ENCODE data around the gene MYOC.
A peak's percentile ranks its signal among the peaks of the same experiment; 100 is the strongest.

Gene MYOC

DNA sequence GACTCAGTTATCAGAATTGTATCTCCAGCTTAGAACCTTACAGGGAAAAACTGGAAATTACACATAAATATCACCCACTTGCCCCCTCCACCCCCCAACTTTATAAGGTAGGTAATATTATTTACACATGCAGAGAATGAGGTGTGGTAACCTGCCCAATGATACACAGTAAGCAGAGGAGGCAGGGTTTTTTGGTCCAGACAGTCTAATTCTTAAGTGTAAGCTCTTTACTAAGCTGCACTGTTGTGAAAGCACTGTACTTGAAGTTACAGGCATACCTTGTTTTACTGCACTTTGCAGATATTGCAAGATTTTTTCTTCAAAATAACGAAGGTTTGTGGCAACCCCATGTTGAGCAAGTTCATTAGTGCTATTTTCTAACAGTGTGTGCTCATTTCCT is 55.3 kb downstream of the MYOC start:
- no peak for ATAC-seq
- Mint-ChIP-seq H3K4me1 (peaks cover 6% of the 10 kb centered on the region), H3K27ac (peak overlapping the region in 1 of 2 donors; percentile 34), H3K4me3 (no peak overlapping the region), H3K27me3 (no peaks in the 10 kb centered on the region), H3K9me3 (peaks cover 0 to 5% of the 10 kb centered on the region in 2 donors)
- DNase-seq: no peak

DNA sequence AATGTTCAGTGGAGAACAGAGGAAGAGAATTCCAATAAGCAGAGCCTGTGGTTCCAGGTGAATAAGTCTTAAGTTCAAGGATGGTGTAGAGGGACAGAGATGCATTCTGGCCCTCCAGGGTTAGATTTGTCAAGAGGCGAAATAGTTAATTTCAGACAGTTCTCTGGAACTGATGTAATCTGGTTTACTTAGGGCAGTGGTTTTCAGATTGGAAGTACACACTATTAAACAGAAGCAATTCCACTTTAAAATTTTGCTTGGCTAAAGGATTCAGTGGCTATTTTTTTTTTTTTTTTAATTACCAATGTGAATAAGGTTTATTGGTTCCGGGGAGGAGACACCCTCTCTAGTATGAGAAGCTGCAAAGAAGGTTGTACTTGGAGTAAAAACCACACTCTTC is 55.8 kb downstream of the MYOC start:
- DNase-seq: no peak
- peaks cover 6% of the 10 kb centered on the region for H3K4me1 Mint-ChIP-seq
- ATAC-seq: no peak
- no peak overlapping the region for H3K4me3 Mint-ChIP-seq
- H3K27ac Mint-ChIP-seq: no peak overlapping the region
- H3K9me3 Mint-ChIP-seq: peaks cover 0 to 5% of the 10 kb centered on the region in 2 donors
- H3K27me3 Mint-ChIP-seq: no peaks in the 10 kb centered on the region

DNA sequence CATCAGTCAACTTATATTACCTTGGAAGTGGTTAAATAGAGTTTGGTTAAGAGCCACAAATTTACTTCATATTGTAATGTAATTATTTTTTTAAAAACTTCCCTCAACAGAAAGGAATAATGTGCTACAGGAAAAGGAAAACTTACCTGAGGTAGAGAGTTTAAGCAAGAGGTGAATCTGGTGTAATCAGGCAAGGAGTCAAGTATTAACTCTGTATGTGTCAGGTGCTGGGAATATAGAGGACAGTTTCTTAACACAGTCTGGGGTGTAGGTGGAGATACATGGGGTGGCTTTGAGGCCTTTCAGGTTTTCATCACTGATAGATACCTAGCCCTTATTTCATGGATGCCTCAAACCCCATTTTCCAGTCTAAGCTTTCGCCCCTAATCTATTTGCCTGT is 56.4 kb downstream of the MYOC start:
- Mint-ChIP-seq H3K27ac (no peak overlapping the region), H3K4me1 (peaks cover 2% of the 10 kb centered on the region), H3K4me3 (no peak overlapping the region), H3K9me3 (peaks cover 0 to 5% of the 10 kb centered on the region in 2 donors), H3K27me3 (no peaks in the 10 kb centered on the region)
- DNase-seq: no peak
- no peak for ATAC-seq

DNA sequence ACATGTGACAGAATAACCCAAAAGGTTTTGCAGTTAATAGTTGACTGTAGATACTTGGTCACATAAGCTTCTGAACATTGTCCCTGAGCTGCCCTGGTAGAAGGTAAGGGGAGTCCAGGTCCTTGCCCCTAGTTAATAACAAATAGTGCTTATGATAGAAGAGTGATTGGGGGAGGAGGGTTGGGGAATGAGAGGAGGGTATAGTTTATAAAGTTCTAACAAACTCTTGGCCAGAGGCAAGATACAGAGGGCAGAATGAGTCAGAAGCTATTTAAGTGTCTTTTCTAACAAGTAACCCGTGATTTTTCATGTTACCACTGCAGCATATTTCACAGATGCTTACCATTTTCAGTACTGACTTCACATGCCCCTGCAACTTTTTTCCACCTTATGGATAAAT is 57.2 kb downstream of the MYOC start:
- H3K4me3 Mint-ChIP-seq: no peak overlapping the region
- no peaks in the 10 kb centered on the region for H3K27me3 Mint-ChIP-seq
- no peaks in the 10 kb centered on the region for H3K4me1 Mint-ChIP-seq
- no peak for DNase-seq
- ATAC-seq: no peak
- no peak overlapping the region for H3K27ac Mint-ChIP-seq
- peaks cover 0 to 5% of the 10 kb centered on the region in 2 donors for H3K9me3 Mint-ChIP-seq

DNA sequence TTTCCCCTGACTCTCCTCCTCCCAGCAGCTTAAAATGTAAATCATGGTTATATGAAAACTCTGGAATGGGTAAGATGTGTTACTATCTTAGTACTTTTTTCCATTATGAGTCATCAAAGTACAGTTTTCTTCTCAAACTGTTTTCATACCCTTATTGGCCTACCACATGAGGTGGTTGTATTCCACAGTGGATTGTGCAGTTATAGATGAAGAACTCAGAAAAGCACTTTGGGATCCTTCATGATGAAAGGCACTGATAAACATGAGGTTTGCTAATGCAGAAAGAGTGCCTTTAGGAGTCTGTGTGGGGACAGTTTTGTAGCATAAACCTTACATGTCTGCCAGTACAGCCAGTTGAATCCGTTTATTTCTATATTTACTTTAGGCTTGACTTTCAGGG is 62.5 kb downstream of the MYOC start:
- no peak for DNase-seq
- Mint-ChIP-seq H3K27ac (peak overlapping the region in 1 of 2 donors; percentile 46), H3K4me3 (no peak overlapping the region), H3K4me1 (peaks cover 16% of the 10 kb centered on the region), H3K27me3 (no peaks in the 10 kb centered on the region), H3K9me3 (no peaks in the 10 kb centered on the region)
- ATAC-seq: no peak

DNA sequence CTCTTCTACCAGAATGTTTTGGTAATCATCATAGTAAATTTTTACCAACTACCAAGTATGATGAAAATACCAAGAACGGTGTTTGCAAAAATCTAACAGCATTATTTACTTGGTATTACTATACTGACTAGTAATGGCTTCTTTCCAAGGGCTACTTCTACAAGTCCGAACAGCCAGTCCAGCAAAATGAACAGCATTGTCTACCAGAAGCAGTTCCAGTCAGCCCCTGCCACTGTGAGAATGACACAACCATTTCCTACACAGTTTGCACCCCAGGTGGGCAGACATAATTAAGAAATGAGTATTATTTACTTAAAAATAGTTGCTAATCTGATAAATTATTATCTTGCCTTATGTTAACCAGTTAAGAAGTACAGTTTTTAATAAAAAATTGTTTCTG is 64.3 kb downstream of the MYOC start:
- DNase-seq (no peak), ATAC-seq (no peak)
- Mint-ChIP-seq H3K27ac (peak overlapping the region; percentile 10 to 27), H3K9me3 (no peaks in the 10 kb centered on the region), H3K4me3 (no peak overlapping the region), H3K4me1 (peaks cover 16% of the 10 kb centered on the region), H3K27me3 (no peaks in the 10 kb centered on the region)

DNA sequence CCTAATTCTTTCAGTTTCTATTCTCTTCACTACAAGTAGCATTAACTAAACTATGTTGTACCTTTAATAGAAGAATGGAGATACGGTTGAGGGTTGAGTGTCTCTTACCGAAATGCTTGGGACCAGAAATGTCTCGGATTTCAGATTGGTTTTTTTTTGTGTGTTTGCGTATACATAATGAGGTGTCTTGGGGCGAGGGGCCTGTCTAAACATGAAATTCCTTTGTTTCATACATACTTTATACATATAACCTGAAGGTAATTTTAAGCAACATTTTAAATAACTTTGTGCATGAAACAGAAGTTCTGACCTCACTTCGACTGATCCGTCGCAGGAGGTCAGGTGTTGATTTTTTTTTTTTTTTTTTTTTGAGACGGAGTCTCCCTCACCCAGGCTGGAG is 66.8 kb downstream of the MYOC start:
- H3K27ac Mint-ChIP-seq: no peak overlapping the region
- H3K4me3 Mint-ChIP-seq: no peak overlapping the region
- H3K27me3 Mint-ChIP-seq: no peaks in the 10 kb centered on the region
- peaks cover 30% of the 10 kb centered on the region for H3K4me1 Mint-ChIP-seq
- DNase-seq: no peak
- no peak for ATAC-seq
- H3K9me3 Mint-ChIP-seq: no peaks in the 10 kb centered on the region

Data from stimulated activated naive CD8-positive, alpha-beta T cell treated with anti-CD3 and anti-CD28 coated beads, Interleukin-15, amount 100 ng/mL, for 72 hours (primary cell).